Right lobe of liver (tissue), 6 donors: Measurements from ENCODE around the gene IFFO2. TPM values are rescaled to one million over a fixed set of nuclear protein-coding genes. Genes with fewer than 3 reads are reported as not detected.
A peak's percentile ranks its signal among the peaks of the same experiment; 100 is the strongest.

ENCODE experiments used
- ATAC-seq, 4 donors: fragments of 200-7000 bp; cut with Tn5 transposase; one replicate each; pipeline ENCODE4 v1.9.1; 2020; ENCODE audit warnings: mild to moderate bottlenecking in 4 of 4, moderate library complexity in 4 of 4
- DNase-seq, 3 donors: peaks; one replicate each; pipeline ENCODE4 v3.0.0-alpha.2; 2020
- H3K27ac ChIP-seq, 3 donors: fragments of 200-600 bp; one replicate each; pipeline ENCODE4 v1.8.0; 2022
- H3K27me3 ChIP-seq, 2 donors: fragments of 200-600 bp; one replicate each; pipeline ENCODE4 v1.8.0; 2022
- H3K36me3 ChIP-seq, 4 donors: fragments of 200-600 bp; sonication (generic) in 1 of 4; one replicate each; pipeline versions ENCODE4 v1.5.1 to v1.8.0; 2017 to 2022; ENCODE audit warnings: control low read depth in 1 of 4
- H3K4me1 ChIP-seq, 4 donors: fragments of 200-600 bp; sonication (generic) in 1 of 4; one replicate each; pipeline versions ENCODE4 v1.5.1 to v1.8.0; 2017 to 2022; ENCODE audit warnings: control low read depth in 1 of 4
- H3K4me3 ChIP-seq, 3 donors: fragments of 200-600 bp; one replicate each; pipeline ENCODE4 v1.8.0; 2022
- H3K9me3 ChIP-seq, 4 donors: fragments of 200-600 bp; sonication (generic) in 1 of 4; one replicate each; pipeline versions ENCODE4 v1.5.1 to v1.8.0; 2017 to 2022; ENCODE audit warnings: control low read depth in 1 of 4
- CTCF ChIP-seq, 4 donors: fragments of 200-600 bp in 3 of 4; fragments of 450-650 bp in 1 of 4; IDR thresholded peaks; one replicate each; pipeline versions ENCODE4 v1.5.1 to v1.8.0; 2016 to 2022; ENCODE audit warnings: antibody characterized with exemption in 4 of 4, mild to moderate bottlenecking in 2 of 4
- POLR2A ChIP-seq: fragments of 450-650 bp; IDR thresholded peaks from one replicate; pipeline ENCODE4 v1.6.1; 2017; ENCODE audit warnings: antibody characterized with exemption, mild to moderate bottlenecking
- WGBS: methylation state at CpG from one replicate; pipeline ENCODE4 v1.1.6; 2018; ENCODE audit warnings: low coverage, low lambda C conversion rate; ENCODE audit not compliant: insufficient coverage; ENCODE audit errors: missing lambda C conversion rate; 5-methylcytosine and 5-hydroxymethylcytosine counted together
- intact Hi-C, 2 donors: fragments of 100-400 bp; cut with DNase I; formaldehyde crosslinking; loops; one replicate each; pipeline versions ENCODE4 v1.11.2 to v1.14.1; 2022
- total RNA-seq, 6 experiments: library from RNA; depleted of rRNA in 2 of 6; stranded (reverse); fragments of >200 nt in 2 of 6; fragmentation: NEBNext Ultra II Directional in 3 of 6; extraction: Animal tissue kit (Norgen Biotek cat#: 25700) in 3 of 6; gene quantifications; one replicate each; pipeline versions ENCODE4 v1.1.0 to v1.2.4, GENCODE V29; 2016 to 2023
- donor health status: DM: no; HTN: yes; CAD: no.
- donor health status: DM: no; HTN: no; CAD: no.
- donor health status: DM: no; HTN: no; CAD: no.
- donor health status: DM: no; HTN: yes; CAD: no.
- donor health status: DM: no; HTN: yes; CAD: no.

The IFFO2 gene
- total RNA-seq, 6 experiments from 2014 or later: 2.9 to 12.7 (median 7.2) TPM

- intact Hi-C loops: no loop called here
- Histone ChIP-seq H3K4me3 (no peak overlapping the region), H3K27me3 (no peaks in the 10 kb centered on the region), H3K9me3 (no peaks in the 10 kb centered on the region), H3K36me3 (no peaks in the 10 kb centered on the region), H3K27ac (no peak overlapping the region), H3K4me1 (peaks cover 0 to 21% (median 2%) of the 10 kb centered on the region in 4 donors)
- ATAC-seq (no peak), DNase-seq (no peak)
- TF ChIP-seq CTCF (IDR thresholded peaks at IDR 0.05): no peak
- no peak for TF ChIP-seq POLR2A
- WGBS: 45% methylated on average over 3 of the region's 3 CpGs
Observed at GRCh38 chr1:18960821-18961220, 4.3 kb upstream of the IFFO2 start.

GRCh38 chr1:18960409-18960808 is 3.9 kb upstream of the IFFO2 start:
- DNase-seq: peak in 1 of 3 donors; percentile 23
- ATAC-seq: no peak
- TF ChIP-seq CTCF (IDR thresholded peaks at IDR 0.05) (no peak), POLR2A (no peak)
- peaks cover 0 to 21% (median 2%) of the 10 kb centered on the region in 4 donors for H3K4me1 ChIP-seq
- H3K27me3 ChIP-seq: no peaks in the 10 kb centered on the region
- no peak overlapping the region for H3K27ac ChIP-seq
- H3K4me3 ChIP-seq: no peak overlapping the region
- no peaks in the 10 kb centered on the region for H3K36me3 ChIP-seq
- no peaks in the 10 kb centered on the region for H3K9me3 ChIP-seq
- 97% methylated on average over 3 of the region's 4 CpGs for WGBS
- intact Hi-C loops: no loop called here

- intact Hi-C loops: loop anchor here in 1 of 2 donors (10.0 kb wide), 1 partner anchor 45 kb away; no protein-coding TSS in a partner anchor
- TF ChIP-seq CTCF (IDR thresholded peaks at IDR 0.05) (no peak), POLR2A (no peak)
- Histone ChIP-seq H3K4me1 (peaks cover 0 to 29% (median 6%) of the 10 kb centered on the region in 4 donors), H3K27ac (no peak overlapping the region), H3K36me3 (no peaks in the 10 kb centered on the region), H3K27me3 (no peaks in the 10 kb centered on the region), H3K9me3 (no peaks in the 10 kb centered on the region), H3K4me3 (no peak overlapping the region)
- ATAC-seq (no peak), DNase-seq (no peak)
- 63% methylated on average over 4 of the region's 4 CpGs for WGBS
Observed at GRCh38 chr1:18959591-18959990, 3.1 kb upstream of the IFFO2 start.

- no peak overlapping the region for H3K27ac ChIP-seq
- WGBS: 72% methylated on average over 13 of the region's 17 CpGs
Observed at GRCh38 chr1:18957532-18958300, 1.2 kb upstream of the IFFO2 start.

More at GRCh38 chr1:18957532-18958300, 1.2 kb upstream of the IFFO2 start:
- DNase-seq (peak in 1 of 3 donors; percentile 51), ATAC-seq (no peak)
- Histone ChIP-seq H3K27me3 (no peaks in the 10 kb centered on the region), H3K9me3 (no peaks in the 10 kb centered on the region), H3K4me3 (no peak overlapping the region), H3K36me3 (no peaks in the 10 kb centered on the region), H3K4me1 (peaks cover 0 to 34% (median 8%) of the 10 kb centered on the region in 4 donors)
- TF ChIP-seq POLR2A: no peak
- no peak for TF ChIP-seq CTCF (IDR thresholded peaks at IDR 0.05)
- intact Hi-C loops: loop anchor here in 1 of 2 donors (10.0 kb wide), 1 partner anchor 47 kb away; no protein-coding TSS in a partner anchor
